Measurements from ENCODE around the gene SLC39A11.

Gene SLC39A11

GRCh38 chr17:72743037-72743467, 349.4 kb downstream of the SLC39A11 start:
- no peaks in the 10 kb centered on the region for H3K9me3 ChIP-seq (ENCODE audit: low read length)
- no peak overlapping the region for H3K27ac ChIP-seq (ENCODE audit: low read depth, low read length)
- no peak overlapping the region for H3K4me3 ChIP-seq (ENCODE audit: low read depth in 1 of 2, low read length in 2 of 2)
- no peaks in the 10 kb centered on the region for H3K4me1 ChIP-seq (ENCODE audit: insufficient read depth, low read length)
- H3K9ac ChIP-seq (ENCODE audit: low read length), result no peak overlapping the region
- no peaks in the 10 kb centered on the region for H3K27me3 ChIP-seq (ENCODE audit: control insufficient read depth in 1 of 2, insufficient read depth in 2 of 2, low read length in 2 of 2)
- H3K36me3 ChIP-seq (ENCODE audit: insufficient read depth, low read length), result no peaks in the 10 kb centered on the region

GRCh38 chr17:72737151-72737690, 355.3 kb downstream of the SLC39A11 start:
- Histone ChIP-seq H3K4me1 (ENCODE audit: insufficient read depth, low read length) (no peaks in the 10 kb centered on the region), H3K9me3 (ENCODE audit: low read length) (no peaks in the 10 kb centered on the region), H3K4me3 (ENCODE audit: low read depth in 1 of 2, low read length in 2 of 2) (no peak overlapping the region), H3K27ac (ENCODE audit: low read depth, low read length) (no peak overlapping the region), H3K36me3 (ENCODE audit: insufficient read depth, low read length) (no peaks in the 10 kb centered on the region), H3K27me3 (ENCODE audit: control insufficient read depth in 1 of 2, insufficient read depth in 2 of 2, low read length in 2 of 2) (no peaks in the 10 kb centered on the region), H3K9ac (ENCODE audit: low read length) (no peak overlapping the region)

- Histone ChIP-seq H3K36me3 (ENCODE audit: insufficient read depth, low read length) (no peaks in the 10 kb centered on the region), H3K9me3 (ENCODE audit: low read length) (no peaks in the 10 kb centered on the region), H3K27ac (ENCODE audit: low read depth, low read length) (no peak overlapping the region), H3K27me3 (ENCODE audit: control insufficient read depth in 1 of 2, insufficient read depth in 2 of 2, low read length in 2 of 2) (no peaks in the 10 kb centered on the region), H3K4me1 (ENCODE audit: insufficient read depth, low read length) (no peaks in the 10 kb centered on the region), H3K4me3 (ENCODE audit: low read depth in 1 of 2, low read length in 2 of 2) (no peak overlapping the region), H3K9ac (ENCODE audit: low read length) (no peak overlapping the region)
These were observed 356.9 kb downstream of the SLC39A11 start for GRCh38 chr17:72735592-72735991.

GRCh38 chr17:72735048-72735447, 357.4 kb downstream of the SLC39A11 start:
- Histone ChIP-seq H3K27ac (ENCODE audit: low read depth, low read length) (no peak overlapping the region), H3K36me3 (ENCODE audit: insufficient read depth, low read length) (no peaks in the 10 kb centered on the region), H3K4me3 (ENCODE audit: low read depth in 1 of 2, low read length in 2 of 2) (no peak overlapping the region), H3K9me3 (ENCODE audit: low read length) (no peaks in the 10 kb centered on the region), H3K4me1 (ENCODE audit: insufficient read depth, low read length) (no peaks in the 10 kb centered on the region), H3K9ac (ENCODE audit: low read length) (no peak overlapping the region), H3K27me3 (ENCODE audit: control insufficient read depth in 1 of 2, insufficient read depth in 2 of 2, low read length in 2 of 2) (no peaks in the 10 kb centered on the region)

- no peaks in the 10 kb centered on the region for H3K9me3 ChIP-seq (ENCODE audit: low read length)
- no peak overlapping the region for H3K9ac ChIP-seq (ENCODE audit: low read length)
- no peaks in the 10 kb centered on the region for H3K36me3 ChIP-seq (ENCODE audit: insufficient read depth, low read length)
- H3K27ac ChIP-seq (ENCODE audit: low read depth, low read length), result no peak overlapping the region
- no peaks in the 10 kb centered on the region for H3K4me1 ChIP-seq (ENCODE audit: insufficient read depth, low read length)
- H3K27me3 ChIP-seq (ENCODE audit: control insufficient read depth in 1 of 2, insufficient read depth in 2 of 2, low read length in 2 of 2), result no peaks in the 10 kb centered on the region
- H3K4me3 ChIP-seq (ENCODE audit: low read depth in 1 of 2, low read length in 2 of 2), result no peak overlapping the region
These were observed 357.9 kb downstream of the SLC39A11 start for GRCh38 chr17:72734613-72735012.

- no peak overlapping the region for H3K9ac ChIP-seq (ENCODE audit: low read length)
- no peaks in the 10 kb centered on the region for H3K27me3 ChIP-seq (ENCODE audit: control insufficient read depth in 1 of 2, insufficient read depth in 2 of 2, low read length in 2 of 2)
- no peaks in the 10 kb centered on the region for H3K4me1 ChIP-seq (ENCODE audit: insufficient read depth, low read length)
- H3K36me3 ChIP-seq (ENCODE audit: insufficient read depth, low read length), result no peaks in the 10 kb centered on the region
- H3K27ac ChIP-seq (ENCODE audit: low read depth, low read length), result no peak overlapping the region
- H3K4me3 ChIP-seq (ENCODE audit: low read depth in 1 of 2, low read length in 2 of 2), result no peak overlapping the region
- H3K9me3 ChIP-seq (ENCODE audit: low read length), result no peaks in the 10 kb centered on the region
These were observed 358.7 kb downstream of the SLC39A11 start for GRCh38 chr17:72733619-72734282.

- Histone ChIP-seq H3K9me3 (ENCODE audit: low read length) (no peaks in the 10 kb centered on the region), H3K27me3 (ENCODE audit: control insufficient read depth in 1 of 2, insufficient read depth in 2 of 2, low read length in 2 of 2) (no peaks in the 10 kb centered on the region), H3K36me3 (ENCODE audit: insufficient read depth, low read length) (no peaks in the 10 kb centered on the region), H3K4me3 (ENCODE audit: low read depth in 1 of 2, low read length in 2 of 2) (no peak overlapping the region), H3K9ac (ENCODE audit: low read length) (no peak overlapping the region), H3K4me1 (ENCODE audit: insufficient read depth, low read length) (no peaks in the 10 kb centered on the region), H3K27ac (ENCODE audit: low read depth, low read length) (no peak overlapping the region)
These were observed 359.4 kb downstream of the SLC39A11 start for GRCh38 chr17:72732893-72733618.

GRCh38 chr17:72730077-72730476, 362.4 kb downstream of the SLC39A11 start:
- no peaks in the 10 kb centered on the region for H3K4me1 ChIP-seq (ENCODE audit: insufficient read depth, low read length)
- no peak overlapping the region for H3K27ac ChIP-seq (ENCODE audit: low read depth, low read length)
- no peak overlapping the region for H3K9ac ChIP-seq (ENCODE audit: low read length)
- H3K9me3 ChIP-seq (ENCODE audit: low read length), result no peaks in the 10 kb centered on the region
- H3K27me3 ChIP-seq (ENCODE audit: control insufficient read depth in 1 of 2, insufficient read depth in 2 of 2, low read length in 2 of 2), result no peaks in the 10 kb centered on the region
- H3K4me3 ChIP-seq (ENCODE audit: low read depth in 1 of 2, low read length in 2 of 2), result no peak overlapping the region
- H3K36me3 ChIP-seq (ENCODE audit: insufficient read depth, low read length), result no peaks in the 10 kb centered on the region

- H3K4me3 ChIP-seq (ENCODE audit: low read depth in 1 of 2, low read length in 2 of 2), result no peak overlapping the region
- no peak overlapping the region for H3K27ac ChIP-seq (ENCODE audit: low read depth, low read length)
- no peaks in the 10 kb centered on the region for H3K4me1 ChIP-seq (ENCODE audit: insufficient read depth, low read length)
- H3K27me3 ChIP-seq (ENCODE audit: control insufficient read depth in 1 of 2, insufficient read depth in 2 of 2, low read length in 2 of 2), result no peaks in the 10 kb centered on the region
- no peaks in the 10 kb centered on the region for H3K36me3 ChIP-seq (ENCODE audit: insufficient read depth, low read length)
- H3K9ac ChIP-seq (ENCODE audit: low read length), result no peak overlapping the region
- no peaks in the 10 kb centered on the region for H3K9me3 ChIP-seq (ENCODE audit: low read length)
These were observed 365.6 kb downstream of the SLC39A11 start for GRCh38 chr17:72726936-72727335.

- no peaks in the 10 kb centered on the region for H3K4me1 ChIP-seq (ENCODE audit: insufficient read depth, low read length)
- no peak overlapping the region for H3K27ac ChIP-seq (ENCODE audit: low read depth, low read length)
- no peak overlapping the region for H3K9ac ChIP-seq (ENCODE audit: low read length)
- H3K4me3 ChIP-seq (ENCODE audit: low read depth in 1 of 2, low read length in 2 of 2), result no peak overlapping the region
- H3K36me3 ChIP-seq (ENCODE audit: insufficient read depth, low read length), result no peaks in the 10 kb centered on the region
- H3K9me3 ChIP-seq (ENCODE audit: low read length), result no peaks in the 10 kb centered on the region
- no peaks in the 10 kb centered on the region for H3K27me3 ChIP-seq (ENCODE audit: control insufficient read depth in 1 of 2, insufficient read depth in 2 of 2, low read length in 2 of 2)
These were observed 366.9 kb downstream of the SLC39A11 start for GRCh38 chr17:72725433-72726068.

GRCh38 chr17:72724267-72724666, 368.2 kb downstream of the SLC39A11 start:
- H3K9me3 ChIP-seq (ENCODE audit: low read length), result no peaks in the 10 kb centered on the region

More at GRCh38 chr17:72724267-72724666, 368.2 kb downstream of the SLC39A11 start:
- no peaks in the 10 kb centered on the region for H3K36me3 ChIP-seq (ENCODE audit: insufficient read depth, low read length)
- no peak overlapping the region for H3K4me3 ChIP-seq (ENCODE audit: low read depth in 1 of 2, low read length in 2 of 2)
- H3K9ac ChIP-seq (ENCODE audit: low read length), result no peak overlapping the region
- H3K27me3 ChIP-seq (ENCODE audit: control insufficient read depth in 1 of 2, insufficient read depth in 2 of 2, low read length in 2 of 2), result no peaks in the 10 kb centered on the region
- no peaks in the 10 kb centered on the region for H3K4me1 ChIP-seq (ENCODE audit: insufficient read depth, low read length)
- no peak overlapping the region for H3K27ac ChIP-seq (ENCODE audit: low read depth, low read length)

Measured in muscle layer of colon (tissue), 2 donors.